Stimulated activated CD4-positive, alpha-beta T cell treated with anti-CD3 and anti-CD28 coated beads, TNF-alpha, amount 100 ng/mL, for 1 hour (primary cell): ENCODE measurements around the gene MAP4K1.
"Not testable (repeated sequence)": the region's sequence is repeated elsewhere in the genome, so short reads cannot be mapped to it uniquely, and the experiment has no call there.

ENCODE experiments used
- DNase-seq, 3 donors: peaks; one replicate each; pipeline ENCODE4 v3.0.0-alpha.2; 2020; ENCODE audit warnings: low read depth in 3 of 3, low spot score in 1 of 3

MAP4K1 gene

GRCh38 chr19:38579304-38579703 lies 38.4 kb downstream of the MAP4K1 start:
- not testable (repeated sequence) for DNase-seq

- DNase-seq = no peak
Observed at GRCh38 chr19:38577826-38578225, 39.9 kb downstream of the MAP4K1 start.

GRCh38 chr19:38571682-38572081 lies 46.1 kb downstream of the MAP4K1 start:
- DNase-seq = no peak

GRCh38 chr19:38569368-38569983 lies 48.3 kb downstream of the MAP4K1 start:
- no peak for DNase-seq

- no peak for DNase-seq
Observed at GRCh38 chr19:38565691-38566105, 52.1 kb downstream of the MAP4K1 start.

GRCh38 chr19:38564981-38565690 lies 52.6 kb downstream of the MAP4K1 start:
- DNase-seq = no peak

GRCh38 chr19:38563475-38563874 lies 54.3 kb downstream of the MAP4K1 start:
- no peak for DNase-seq

GRCh38 chr19:38562096-38562495 lies 55.7 kb downstream of the MAP4K1 start:
- no peak for DNase-seq

GRCh38 chr19:38561658-38562057 lies 56.1 kb downstream of the MAP4K1 start:
- DNase-seq = no peak

GRCh38 chr19:38561053-38561606 lies 56.6 kb downstream of the MAP4K1 start:
- no peak for DNase-seq

- DNase-seq = no peak
Observed at GRCh38 chr19:38559428-38560401, 58.0 kb downstream of the MAP4K1 start.

GRCh38 chr19:38558933-38559332 lies 58.8 kb downstream of the MAP4K1 start:
- not testable (repeated sequence) for DNase-seq

- DNase-seq = no peak
Observed at GRCh38 chr19:38557205-38557799, 60.5 kb downstream of the MAP4K1 start.

GRCh38 chr19:38556521-38557174 lies 61.1 kb downstream of the MAP4K1 start:
- DNase-seq = no peak

- no peak for DNase-seq
Observed at GRCh38 chr19:38555200-38555599, 62.6 kb downstream of the MAP4K1 start.

GRCh38 chr19:38554676-38555141 lies 63.0 kb downstream of the MAP4K1 start:
- DNase-seq = no peak

- DNase-seq = not testable (repeated sequence)
Observed at GRCh38 chr19:38553239-38553638, 64.5 kb downstream of the MAP4K1 start.

GRCh38 chr19:38551450-38551813 lies 66.3 kb downstream of the MAP4K1 start:
- DNase-seq = no peak

- no peak for DNase-seq
Observed at GRCh38 chr19:38550376-38550775, 67.4 kb downstream of the MAP4K1 start.

- DNase-seq = no peak
Observed at GRCh38 chr19:38549942-38550341, 67.8 kb downstream of the MAP4K1 start.
